HCT116 (cell line): ENCODE measurements around the gene NOP16. TPM values are rescaled to one million over a fixed set of nuclear protein-coding genes. Genes with fewer than 3 reads are reported as not detected.

ENCODE experiments used
- ATAC-seq: fragments of 200-7000 bp; cut with Tn5 transposase; 2 replicates; pipeline ENCODE4 v1.9.1; 2020; ENCODE audit warnings: mild to moderate bottlenecking, moderate library complexity
- BruUV-seq: library from RNA; stranded (reverse); fragments of 400-500 nt; replicated peaks from 2 replicates; lab custom pipeline; 2021; lab: Mats Ljungman, UMichigan
- CTCF ChIA-PET: fragments of 300-600 bp; sonication (Branson Sonifier 250); formaldehyde crosslinking; loops from one replicate; lab custom pipeline; 2021; ENCODE audit warnings: antibody characterized with exemption; lab: Charles Lee
- POLR2A ChIA-PET: fragments of 300-600, 350-600 bp; sonication (Branson Sonifier 250); formaldehyde crosslinking; loops from one replicate; lab custom pipeline; 2021; ENCODE audit warnings: antibody characterized with exemption; lab: Charles Lee
- RAD21 ChIA-PET, 2 experiments: fragments of 300-600 bp; sonication (Branson Sonifier 250); formaldehyde crosslinking; loops; one replicate each; lab custom pipeline; 2023; ENCODE audit warnings: low total read pairs in 2 of 2; ENCODE audit not compliant: uncharacterized antibody in 2 of 2, unreplicated experiment in 2 of 2, low non-redundant PET in 1 of 2; lab: Charles Lee
- DNase-seq: peaks from one replicate; pipeline ENCODE4 v3.0.0-alpha.2; 2010; ENCODE audit warnings: low read depth, low spot score
- H2AFZ ChIP-seq: fragments of 200-600 bp; shearing (Covaris generic), sonication (generic); 2 replicates; pipeline ENCODE4 v1.6.1; 2017; ENCODE audit warnings: low read depth, mixed run types, mixed read lengths, antibody characterized with exemption, low read length; ENCODE audit not compliant: poor library complexity, severe bottlenecking
- H3K27ac ChIP-seq: 2 replicates; pipeline ENCODE4 v1.5.1; 2012; ENCODE audit warnings: low read depth, low read length
- H3K27me3 ChIP-seq: fragments of 200-600 bp; sonication (generic); 2 replicates; pipeline ENCODE4 v1.6.1; 2016; ENCODE audit warnings: mixed run types, low read length, mixed read lengths; ENCODE audit not compliant: insufficient read depth
- H3K36me3 ChIP-seq, 2 experiments: fragments of 200-500 bp in 1 of 2; fragments of 200-600 bp in 1 of 2; sonication (Bioruptor generic) in 1 of 2; sonication (generic) in 1 of 2; 2 replicates each; pipeline versions ENCODE4 v1.5.1 to v1.6.1; 2014 to 2016; ENCODE audit warnings: low read length in 2 of 2, inconsistent platforms in 1 of 2, mixed read lengths in 1 of 2, mixed run types in 1 of 2; ENCODE audit not compliant: insufficient read depth in 2 of 2, control insufficient read depth in 1 of 2
- H3K4me1 ChIP-seq, 2 experiments: fragments of 200-600 bp in 1 of 2; sonication (generic) in 1 of 2; 2 replicates each; pipeline versions ENCODE4 v1.5.1 to v1.6.1; 2012 to 2017; ENCODE audit warnings: low read length in 2 of 2, inconsistent platforms in 1 of 2, mild to moderate bottlenecking in 1 of 2, mixed read lengths in 1 of 2, mixed run types in 1 of 2, moderate library complexity in 1 of 2; ENCODE audit not compliant: insufficient read depth in 2 of 2, control insufficient read depth in 1 of 2
- H3K4me2 ChIP-seq: fragments of 200-600 bp; sonication (generic); 2 replicates; pipeline ENCODE4 v1.6.1; 2017; ENCODE audit warnings: mixed run types, low read length, mixed read lengths
- H3K4me3 ChIP-seq, 2 experiments: fragments of 200-600 bp in 1 of 2; sonication (generic) in 1 of 2; replicated peaks in 1 of 2; 2 replicates each; pipeline ENCODE4 v1.5.1; 2011 to 2016; ENCODE audit warnings: low read length in 2 of 2, control low read depth in 1 of 2, low read depth in 1 of 2, mild to moderate bottlenecking in 1 of 2, mixed read lengths in 1 of 2, mixed run types in 1 of 2
- H3K79me2 ChIP-seq: fragments of 200-600 bp; sonication (generic); 2 replicates; pipeline ENCODE4 v1.6.1; 2017; ENCODE audit warnings: mild to moderate bottlenecking, mixed run types, low read length, moderate library complexity, mixed read lengths; ENCODE audit not compliant: insufficient read depth
- H3K9ac ChIP-seq: fragments of 200-600 bp; sonication (generic); 2 replicates; pipeline ENCODE4 v1.6.1; 2016; ENCODE audit warnings: low read length, mixed read lengths
- H3K9me2 ChIP-seq: fragments of 200-600 bp; sonication (generic), shearing (Covaris generic); 2 replicates; pipeline ENCODE4 v1.6.1; 2017; ENCODE audit warnings: mixed run types, mild to moderate bottlenecking, moderate library complexity; ENCODE audit not compliant: insufficient read depth
- H3K9me3 ChIP-seq, 2 experiments: fragments of 200-500 bp in 1 of 2; fragments of 200-600 bp in 1 of 2; sonication (Bioruptor generic) in 1 of 2; sonication (generic) in 1 of 2; 2 replicates each; pipeline ENCODE4 v1.6.1; 2014 to 2017; ENCODE audit warnings: low read length in 2 of 2, mixed read lengths in 2 of 2, inconsistent platforms in 1 of 2, low read depth in 1 of 2, mild to moderate bottlenecking in 1 of 2, mixed run types in 1 of 2, moderate library complexity in 1 of 2; ENCODE audit not compliant: control insufficient read depth in 1 of 2, insufficient read depth in 1 of 2
- H4K20me1 ChIP-seq: fragments of 200-600 bp; sonication (generic), shearing (Covaris generic); 2 replicates; pipeline ENCODE4 v1.6.1; 2017; ENCODE audit warnings: mixed run types, mild to moderate bottlenecking, moderate library complexity; ENCODE audit not compliant: insufficient read depth
- CBX3 ChIP-seq: IDR thresholded peaks from 2 replicates; pipeline ENCODE4 v1.6.1; 2012; ENCODE audit warnings: low read depth
- CEBPB ChIP-seq: IDR thresholded peaks from 2 replicates; pipeline ENCODE4 v1.6.1; 2012; ENCODE audit warnings: low read depth
- EZH2phosphoT487 ChIP-seq: fragments of 200-600 bp; IDR thresholded peaks from 2 replicates; pipeline ENCODE4 v1.6.1; 2018; ENCODE audit warnings: antibody characterized with exemption, borderline replicate concordance
- MAX ChIP-seq: IDR thresholded peaks from 2 replicates; pipeline ENCODE4 v1.6.1; 2012
- RAD21 ChIP-seq: IDR thresholded peaks from 2 replicates; pipeline ENCODE4 v1.6.1; 2012; ENCODE audit warnings: low read depth, mild to moderate bottlenecking
- REST ChIP-seq: IDR thresholded peaks from 2 replicates; pipeline ENCODE4 v1.6.1; 2012; ENCODE audit warnings: low read depth
- ZBTB33 ChIP-seq: IDR thresholded peaks from 2 replicates; pipeline ENCODE4 v1.6.1; 2011; ENCODE audit warnings: mild to moderate bottlenecking, low read length, moderate library complexity; ENCODE audit not compliant: insufficient replicate concordance; ENCODE audit errors: extremely low read depth
- ZFX ChIP-seq: fragments of 450-650 bp; IDR thresholded peaks from 2 replicates; pipeline ENCODE4 v1.6.1; 2017
- intact Hi-C: fragments of 100-400 bp; cut with micrococcal nuclease; formaldehyde crosslinking; loops from 2 replicates; pipeline ENCODE4 v1.10.0; 2022
- total RNA-seq: library from RNA; stranded (reverse); gene quantifications from one replicate; pipeline ENCODE4 v1.2.1, GENCODE V29; 2021; ENCODE audit not compliant: unreplicated experiment

Gene NOP16
- total RNA-seq, 1 experiment from 2014 or later: 67.1 TPM

- peak; percentile 55 for ATAC-seq
- H3K27ac ChIP-seq: no peak overlapping the region
- H4K20me1 ChIP-seq: no peaks in the 10 kb centered on the region
- H3K9me2 ChIP-seq: no peaks in the 10 kb centered on the region
- H3K27me3 ChIP-seq: no peaks in the 10 kb centered on the region
- H3K9ac ChIP-seq: no peak overlapping the region
- RAD21 ChIA-PET: no interaction called here
- no peak overlapping the region for H3K4me2 ChIP-seq
- no peak overlapping the region for H3K4me3 ChIP-seq
- H3K79me2 ChIP-seq: no peaks in the 10 kb centered on the region
- no peaks in the 10 kb centered on the region for H3K36me3 ChIP-seq
- no peaks in the 10 kb centered on the region for H3K9me3 ChIP-seq
- POLR2A ChIA-PET: interaction anchor here (1.7 kb wide), 1 partner anchor 10 kb away, joined by 5 read pairs; the partner anchor contains the start of gene KIAA1191
- H2AFZ ChIP-seq: no peak overlapping the region
- CTCF ChIA-PET: no interaction called here
- intact Hi-C loops: no loop called here
- TF ChIP-seq ZBTB33: no peak
- TF ChIP-seq CEBPB: peak; percentile 69
- TF ChIP-seq REST: no peak
- TF ChIP-seq CBX3: no peak
- TF ChIP-seq EZH2phosphoT487: no peak
- 0 out of 2 replicates have a peak, but pooled peaks have one; percentile 17 for TF ChIP-seq MAX
- no peak for TF ChIP-seq RAD21
- TF ChIP-seq ZFX: no peak
- H3K4me1 ChIP-seq: peaks cover 12 to 21% of the 10 kb centered on the region in 2 experiments
- DNase-seq: no peak
- no TSS peak for BruUV-seq
Observed at GRCh38 chr5:176371621-176372539, 16.5 kb downstream of the NOP16 start.
